Measurements from ENCODE around the gene CNTN4.

- TF ChIP-seq POLR2A (IDR thresholded peaks at IDR 0.05) (no peak), CTCF (IDR thresholded peaks at IDR 0.05) (no peak)
Measured at GRCh38 chr3:3102751-3103150, 1004.1 kb downstream of the CNTN4 start.

Data from body of pancreas (tissue), 4 donors.